HG03139 (cell line): ENCODE data around the gene CEL.

Experiments used
- ATAC-seq: cut with Tn5 transposase; IDR thresholded peaks from one replicate; pipeline ENCODE4 v1.9.1; 2021; ENCODE audit not compliant: unreplicated experiment

The CEL gene

GRCh38 chr9:133102190-133103021 is 40.6 kb downstream of the CEL start:
- ATAC-seq, result no peak

DNA sequence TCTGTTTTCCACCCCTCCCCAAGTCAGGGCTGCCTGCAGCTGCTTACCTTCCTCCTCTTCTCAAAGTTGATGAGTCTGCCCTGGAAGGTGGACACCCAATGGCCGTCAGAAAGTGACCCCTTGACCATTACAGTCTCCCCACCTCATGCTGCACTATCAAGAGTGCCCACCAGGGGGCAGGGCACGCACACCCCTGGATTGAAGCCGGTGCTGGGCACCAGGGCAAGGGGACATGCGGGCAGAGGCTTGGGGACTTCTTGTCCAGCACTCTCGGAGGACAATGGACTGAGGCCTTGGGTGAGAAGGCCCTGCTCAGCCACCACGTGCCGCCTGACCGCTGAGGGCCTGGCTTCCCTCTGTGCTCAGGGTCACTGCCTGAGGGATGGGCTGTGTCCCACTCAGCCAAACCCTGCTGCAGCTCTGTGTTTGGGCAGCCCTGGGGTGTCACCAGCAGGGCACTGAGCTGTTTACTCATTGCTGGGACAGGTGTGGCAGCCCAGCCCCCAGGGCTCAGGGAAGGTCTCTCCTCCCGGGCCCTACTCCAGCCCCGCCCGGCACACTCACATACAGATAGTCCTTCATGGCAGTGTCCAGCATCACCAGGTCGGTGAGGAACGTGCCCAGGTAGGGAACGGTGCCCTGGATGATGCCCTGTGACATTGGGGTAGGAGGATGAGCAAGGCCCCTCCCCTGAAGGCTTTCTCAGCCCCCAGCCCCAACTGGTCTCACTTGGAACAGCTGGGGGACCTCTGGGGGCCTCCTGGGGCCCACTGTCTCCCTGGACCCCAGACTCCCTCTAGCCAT is 41.6 kb downstream of the CEL start:
- ATAC-seq, result no peak

DNA sequence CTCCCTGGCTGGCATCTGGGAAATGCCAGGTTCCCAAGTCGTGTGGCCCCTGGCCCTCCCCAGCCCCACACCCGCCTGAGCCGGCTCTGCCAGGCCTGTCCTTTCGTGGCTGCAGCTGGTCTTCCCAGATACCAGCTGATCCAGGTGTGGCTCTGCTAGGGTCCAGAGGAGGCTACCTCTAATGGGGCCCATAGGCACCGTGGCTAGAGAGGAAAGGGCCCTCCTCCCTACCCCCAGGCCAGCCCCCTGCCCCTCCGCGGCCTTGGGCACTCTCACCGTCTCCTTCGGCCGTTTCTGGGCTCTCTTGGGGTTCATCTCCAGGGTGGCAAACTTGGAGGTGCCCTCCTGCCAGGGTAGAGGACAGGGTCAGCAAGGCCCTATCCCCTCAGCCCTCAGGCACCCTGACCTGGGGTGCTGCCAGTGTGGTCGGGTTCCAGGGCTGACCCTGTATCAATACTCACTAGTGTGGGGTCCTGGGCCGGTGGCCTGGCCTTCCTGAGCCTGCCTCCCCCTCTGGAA is 42.3 kb downstream of the CEL start:
- no peak for ATAC-seq

- no peak for ATAC-seq
Observed at GRCh38 chr9:133104718-133105460, 43.1 kb downstream of the CEL start.

GRCh38 chr9:133105461-133105770 is 43.6 kb downstream of the CEL start:
- ATAC-seq, result no peak

DNA sequence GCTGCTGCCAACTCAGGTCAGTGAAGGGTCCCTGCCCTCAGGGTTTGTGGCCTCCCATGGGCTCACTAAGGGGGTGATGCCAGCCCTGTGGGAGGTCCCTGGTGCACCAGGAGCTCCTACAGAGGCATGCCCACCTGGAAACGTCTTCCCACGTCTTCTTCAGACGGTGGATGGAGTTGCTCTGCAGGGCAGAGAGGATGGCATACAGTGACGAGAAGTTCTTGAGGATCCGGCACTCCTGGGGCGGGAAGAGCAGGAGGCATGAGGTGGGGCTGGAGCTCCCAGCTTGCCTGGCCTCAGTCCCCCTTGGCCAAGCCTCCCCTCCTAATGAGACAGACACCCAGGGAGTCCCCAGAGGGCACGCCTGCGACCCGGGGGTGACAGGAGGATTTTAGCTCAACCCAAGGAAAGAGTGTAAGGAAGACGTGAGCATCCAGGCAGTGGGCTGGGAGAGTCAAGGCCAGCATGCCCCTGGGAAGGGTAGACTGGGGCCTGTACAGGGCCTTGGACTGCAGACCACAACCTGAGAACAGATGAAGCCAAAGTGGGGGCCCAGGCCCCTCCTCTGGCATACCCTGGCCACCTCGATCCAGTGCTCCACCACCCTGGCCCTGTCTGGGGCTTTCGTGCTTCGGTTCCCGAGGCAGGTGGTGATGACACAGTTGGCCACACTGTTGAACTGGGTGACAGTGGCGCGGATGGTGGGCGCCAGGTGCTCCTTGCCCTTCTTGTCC is 44.9 kb downstream of the CEL start:
- no peak for ATAC-seq

- no peak for ATAC-seq
Observed at GRCh38 chr9:133107245-133107722, 45.5 kb downstream of the CEL start.

DNA sequence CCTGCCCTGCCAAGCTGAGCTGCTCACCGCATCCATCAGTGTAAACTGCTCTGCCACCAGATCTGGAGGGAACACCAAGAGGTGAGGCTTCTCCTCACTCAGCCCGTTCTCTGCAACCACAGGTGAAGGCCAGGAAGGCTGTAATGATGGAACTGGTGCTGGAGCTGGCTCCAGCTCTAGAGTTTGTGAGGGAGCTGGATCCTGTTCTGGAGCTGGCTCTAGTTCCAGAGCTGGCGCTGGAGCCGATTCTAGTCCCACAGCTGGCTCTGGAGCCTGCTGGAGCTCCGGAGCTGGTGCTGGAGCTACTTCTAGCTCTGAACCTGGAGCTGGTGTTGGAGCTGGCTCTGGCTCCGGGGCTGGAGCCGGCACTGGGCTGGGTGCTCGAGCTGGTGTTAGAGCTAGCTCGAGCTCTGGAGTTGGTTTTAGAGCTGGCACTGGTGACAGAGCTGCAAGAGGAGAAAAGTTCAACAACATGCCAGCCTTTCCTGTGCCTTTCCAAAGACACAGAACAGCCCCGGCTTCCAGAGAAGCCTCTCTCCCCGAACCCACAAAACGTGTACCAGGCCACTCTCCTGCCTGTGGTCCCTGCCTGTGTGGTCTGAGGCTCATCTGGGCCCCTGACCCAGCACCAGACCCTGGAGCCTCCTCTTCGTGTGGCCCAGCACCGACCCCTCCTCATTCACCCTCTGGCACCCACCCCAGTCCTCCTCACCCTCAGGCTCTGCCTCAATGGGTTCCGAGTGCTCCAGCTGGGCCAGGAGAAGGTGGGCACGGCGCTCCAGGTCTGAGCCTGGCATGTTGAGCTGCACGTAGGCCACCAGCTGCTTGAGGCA is 46.4 kb downstream of the CEL start:
- no peak for ATAC-seq

DNA sequence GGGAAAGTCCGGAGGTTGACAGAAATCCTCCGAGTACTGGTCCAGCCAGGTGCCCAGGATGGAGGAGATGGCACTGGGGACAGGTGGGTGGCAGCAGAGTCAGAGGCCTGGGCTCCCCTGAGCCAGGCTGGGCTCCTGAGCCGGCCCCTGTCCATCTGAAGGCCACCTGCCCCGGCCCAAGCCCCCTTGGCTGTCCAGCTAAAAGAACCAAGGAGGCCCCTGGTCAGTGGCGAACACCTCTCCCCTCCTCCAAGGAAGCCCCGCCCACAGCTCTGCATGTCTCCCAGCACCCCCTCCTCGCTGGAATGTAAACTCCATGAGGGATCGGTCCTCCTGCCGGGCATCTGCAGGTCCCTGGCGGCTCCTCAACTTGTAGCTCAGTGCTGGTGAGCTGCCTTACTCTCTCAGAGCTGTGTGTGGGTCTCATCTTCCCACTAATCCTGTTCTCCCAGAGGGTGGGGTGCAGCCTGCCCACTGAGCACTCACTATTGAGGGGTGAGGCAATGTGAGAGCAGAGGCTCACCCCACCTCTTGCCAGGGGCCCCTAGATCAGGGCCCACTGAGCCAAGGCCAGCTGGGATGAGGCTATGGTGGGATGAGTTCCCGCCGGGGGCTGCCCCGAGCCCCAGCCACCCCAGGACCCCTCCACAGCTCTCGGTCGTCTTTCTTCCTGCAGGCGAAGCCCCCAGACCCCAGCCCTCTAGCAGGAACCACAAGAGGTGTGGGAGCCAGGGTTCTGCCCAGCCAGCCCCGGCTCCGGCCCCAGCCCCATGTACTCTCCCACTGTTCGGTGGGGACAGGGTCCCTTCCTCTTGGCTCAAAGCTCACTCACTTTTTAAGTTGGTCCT is 47.2 kb downstream of the CEL start:
- no peak for ATAC-seq

GRCh38 chr9:133109931-133110650 is 48.3 kb downstream of the CEL start:
- ATAC-seq, result no peak

GRCh38 chr9:133111808-133112662 is 50.3 kb downstream of the CEL start:
- ATAC-seq, result no peak

DNA sequence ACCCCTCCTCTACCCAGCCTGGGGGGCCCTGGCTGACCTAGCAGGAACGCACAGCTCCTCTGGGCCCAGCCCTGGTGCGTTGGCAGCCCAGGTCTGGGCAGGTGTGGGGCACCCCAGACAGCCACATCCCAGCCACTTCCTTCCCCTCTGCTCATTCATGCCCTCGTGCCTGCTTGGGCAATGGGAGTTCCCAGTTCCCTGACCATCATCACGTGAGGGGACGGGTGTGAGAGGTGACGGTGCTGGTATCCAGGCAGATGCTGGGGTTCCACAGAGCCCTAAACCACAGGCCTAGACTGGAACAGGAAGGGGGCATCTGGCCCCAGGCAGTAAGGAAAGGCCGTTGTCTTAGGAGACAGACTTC is 50.9 kb downstream of the CEL start:
- no peak for ATAC-seq

GRCh38 chr9:133113163-133113948 is 51.6 kb downstream of the CEL start:
- ATAC-seq, result no peak

DNA sequence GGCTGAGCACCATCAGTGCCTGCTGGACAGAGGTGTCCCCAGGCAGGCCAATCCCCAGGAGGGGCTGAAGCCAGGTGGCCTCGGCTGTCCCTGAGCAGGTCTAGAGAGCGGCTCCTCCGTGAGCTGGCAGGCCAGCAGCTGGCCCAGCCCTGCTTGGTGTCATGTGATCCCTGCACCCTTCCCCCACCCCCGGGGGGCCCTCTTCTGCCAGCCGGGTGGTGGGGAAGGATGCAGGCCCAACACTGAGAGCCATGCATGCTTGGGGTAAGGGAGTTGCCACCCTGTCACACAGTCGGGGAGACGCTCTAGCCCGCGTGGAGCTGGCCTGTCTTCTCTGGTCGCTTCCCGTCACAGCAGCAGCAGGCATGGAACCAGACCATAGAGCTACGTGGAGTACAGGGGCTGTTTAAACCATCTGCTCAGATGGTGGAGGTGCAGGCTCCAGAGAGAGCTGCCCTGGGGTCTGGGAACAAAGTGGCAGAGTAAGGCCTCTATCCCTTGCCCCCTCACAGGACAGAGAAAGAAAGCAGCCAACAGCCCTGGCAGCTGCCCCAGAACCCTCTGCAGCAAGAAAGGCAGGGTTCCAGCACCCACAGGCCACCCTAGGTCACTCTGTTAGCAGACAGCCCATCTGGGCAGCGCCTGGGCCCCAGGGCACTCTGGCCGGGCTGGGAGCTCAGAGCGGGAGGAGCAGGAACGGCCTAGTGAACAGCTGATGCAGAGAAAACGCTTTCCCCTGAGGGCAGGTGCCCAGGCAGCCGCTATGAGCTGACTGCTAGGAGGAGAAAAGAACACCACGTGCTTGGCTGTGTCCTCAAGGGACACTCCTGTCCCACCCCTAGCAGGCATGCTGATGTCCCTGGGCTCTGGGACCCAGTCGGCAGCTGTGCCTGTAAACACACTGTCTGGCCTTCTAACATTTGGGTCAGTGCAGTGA is 52.4 kb downstream of the CEL start:
- no peak for ATAC-seq

GRCh38 chr9:133114886-133115603 is 53.3 kb downstream of the CEL start:
- ATAC-seq, result no peak
